Naive thymus-derived CD4-positive, alpha-beta T cell (primary cell): ENCODE results near the gene SLC48A1. TPM values are rescaled to one million over a fixed set of nuclear protein-coding genes. Genes with fewer than 3 reads are reported as not detected.
A peak's percentile ranks its signal among the peaks of the same experiment; 100 is the strongest.

ENCODE experiments used
- ATAC-seq: fragments of 150-1000 bp; cut with Tn5 transposase; 2 replicates; pipeline ENCODE4 v1.10.0; 2021; ENCODE audit warnings: mild to moderate bottlenecking, moderate library complexity
- CTCF ChIA-PET: fragments of 350-600 bp; sonication (Branson Sonifier 250); formaldehyde crosslinking; loops from one replicate; lab custom pipeline; 2021; ENCODE audit warnings: antibody characterized with exemption; lab: Charles Lee
- POLR2A ChIA-PET: fragments of 350-600 bp; sonication (Branson Sonifier 250); formaldehyde crosslinking; loops from one replicate; lab custom pipeline; 2021; ENCODE audit warnings: antibody characterized with exemption, inconsistent platforms; lab: Charles Lee
- DNase-seq, 9 donors: peaks; one replicate each; pipeline versions ENCODE4 v3.0.0 to v3.0.0-alpha.2; 2020 to 2022; ENCODE audit warnings: mixed read lengths in 1 of 9
- H3K27ac ChIP-seq: one replicate; pipeline ENCODE4 v1.7.0; 2013; ENCODE audit warnings: mild to moderate bottlenecking, low read depth, low read length, moderate library complexity
- H3K27me3 ChIP-seq, 2 donors: one replicate each; pipeline ENCODE4 v1.7.0; 2013; ENCODE audit warnings: low read length in 2 of 2, mild to moderate bottlenecking in 2 of 2, moderate library complexity in 2 of 2; ENCODE audit not compliant: control insufficient read depth in 2 of 2, insufficient read depth in 2 of 2
- H3K36me3 ChIP-seq, 3 experiments: 1 replicate in 2 of 3; 2 replicates in 1 of 3; pipeline ENCODE4 v1.7.0; 2013; ENCODE audit warnings: low read length in 3 of 3, mild to moderate bottlenecking in 3 of 3, moderate library complexity in 1 of 3; ENCODE audit not compliant: insufficient read depth in 3 of 3, control insufficient read depth in 2 of 3
- H3K4me1 ChIP-seq, 2 donors: one replicate each; pipeline ENCODE4 v1.7.0; 2013; ENCODE audit warnings: low read length in 2 of 2, mild to moderate bottlenecking in 2 of 2, moderate library complexity in 1 of 2; ENCODE audit not compliant: control insufficient read depth in 2 of 2, insufficient read depth in 2 of 2
- H3K4me3 ChIP-seq: 2 replicates; pipeline ENCODE4 v1.7.0; 2013; ENCODE audit warnings: mild to moderate bottlenecking, low read length
- H3K9me3 ChIP-seq, 3 experiments: 1 replicate in 2 of 3; 2 replicates in 1 of 3; pipeline ENCODE4 v1.7.0; 2013; ENCODE audit warnings: low read length in 3 of 3; ENCODE audit not compliant: control insufficient read depth in 2 of 3
- H3K27ac Mint-ChIP-seq, 9 donors: one replicate each; pipeline ENCODE4 v1.8.0; 2020 to 2022; ENCODE audit warnings: mixed read lengths in 9 of 9, mild to moderate bottlenecking in 8 of 9, moderate library complexity in 5 of 9, inconsistent platforms in 2 of 9
- H3K27me3 Mint-ChIP-seq, 5 donors: one replicate each; pipeline ENCODE4 v1.8.0; 2021 to 2022; ENCODE audit warnings: mixed read lengths in 5 of 5, mild to moderate bottlenecking in 1 of 5
- H3K36me3 Mint-ChIP-seq, 5 donors: one replicate each; pipeline ENCODE4 v1.8.0; 2020 to 2022; ENCODE audit warnings: mixed read lengths in 5 of 5, mild to moderate bottlenecking in 3 of 5, inconsistent platforms in 1 of 5
- H3K4me1 Mint-ChIP-seq, 7 donors: one replicate each; pipeline ENCODE4 v1.8.0; 2020 to 2022; ENCODE audit warnings: mixed read lengths in 7 of 7, mild to moderate bottlenecking in 3 of 7, inconsistent platforms in 1 of 7
- H3K4me3 Mint-ChIP-seq, 10 donors: one replicate each; pipeline ENCODE4 v1.8.0; 2020 to 2022; ENCODE audit warnings: mild to moderate bottlenecking in 10 of 10, mixed read lengths in 10 of 10, moderate library complexity in 6 of 10, inconsistent platforms in 2 of 10
- H3K9me3 Mint-ChIP-seq, 11 donors: one replicate each; pipeline ENCODE4 v1.8.0; 2020 to 2022; ENCODE audit warnings: mixed read lengths in 11 of 11, mild to moderate bottlenecking in 4 of 11, inconsistent platforms in 1 of 11, moderate library complexity in 1 of 11
- intact Hi-C, 2 donors: fragments of 100-400 bp; cut with micrococcal nuclease; formaldehyde crosslinking; loops; one replicate each; pipeline ENCODE4 v1.15.1; 2023
- polyA plus RNA-seq, 2 donors: library from polyadenylated mRNA; unstranded; fragments of 300-500 nt; fragmentation: Illumina TruSeq; gene quantifications; one replicate each; pipeline ENCODE4 v1.2.3, GENCODE V29; 2021
- total RNA-seq, 6 experiments: library from RNA in 5 of 6; stranded (reverse) in 5 of 6; gene quantifications; 1 replicate in 5 of 6; 2 replicates in 1 of 6; pipeline ENCODE4 v1.2.3 and lab custom pipeline; 2021 to 2026

SLC48A1 gene
- total and polyA plus RNA-seq, 7 experiments from 2014 or later = 6.7 to 15.6 (median 12.5) TPM

DNA sequence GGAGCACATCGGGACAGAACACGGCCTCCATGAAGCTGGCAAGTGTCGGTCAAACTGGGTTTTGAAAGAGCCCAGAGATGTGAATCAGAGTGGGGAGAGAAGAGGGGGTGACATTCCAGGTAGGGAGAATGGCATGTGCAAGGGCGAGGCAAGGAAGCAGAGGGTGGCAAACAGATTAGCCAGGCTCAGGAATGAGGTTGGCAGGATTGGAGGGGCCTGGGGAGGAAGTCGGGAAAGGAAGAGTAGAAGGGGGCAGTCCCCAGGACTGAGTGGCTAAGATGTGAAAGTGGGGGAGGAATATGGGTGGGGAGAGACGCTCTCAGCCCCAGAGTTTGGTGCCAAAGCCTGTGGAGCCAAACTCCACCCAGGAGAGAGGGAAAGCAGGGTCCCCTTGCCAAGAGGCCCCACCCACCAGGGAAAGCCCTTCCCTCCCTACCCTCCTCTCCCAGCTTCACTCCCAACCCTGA lies 52.2 kb downstream of the SLC48A1 start:
- ATAC-seq (no peak), DNase-seq (no peak)
- POLR2A ChIA-PET = interaction anchor here (0.8 to 16.4 kb wide), 6 partner anchors 5 to 320 kb away, joined by 3 to 364 read pairs (median 12); partner anchors contain the start of gene HDAC7
- Histone ChIP-seq H3K4me3 (no peak overlapping the region), H3K36me3 (no peaks in the 10 kb centered on the region), H3K9me3 (no peaks in the 10 kb centered on the region), H3K27me3 (no peaks in the 10 kb centered on the region), H3K4me1 (peaks cover 47 to 97% of the 10 kb centered on the region in 2 donors), H3K27ac (peak overlapping the region; percentile 70)
- Mint-ChIP-seq H3K9me3 (no peaks in the 10 kb centered on the region), H3K36me3 (peaks cover 0 to 11% (median 0%) of the 10 kb centered on the region in 5 donors), H3K4me3 (peak overlapping the region; percentile 36 to 88 (median 78)), H3K27me3 (no peaks in the 10 kb centered on the region), H3K4me1 (peaks cover 76 to 98% (median 89%) of the 10 kb centered on the region in 7 donors), H3K27ac (peak overlapping the region; percentile 90 to 100 (median 97))
- CTCF ChIA-PET = interaction anchor here (1.2 to 20.1 kb wide), 3 partner anchors 8 to 13 kb away, joined by 7 to 539 read pairs (median 16); partner anchors contain the start of gene HDAC7
- intact Hi-C loops = no loop called here

DNA sequence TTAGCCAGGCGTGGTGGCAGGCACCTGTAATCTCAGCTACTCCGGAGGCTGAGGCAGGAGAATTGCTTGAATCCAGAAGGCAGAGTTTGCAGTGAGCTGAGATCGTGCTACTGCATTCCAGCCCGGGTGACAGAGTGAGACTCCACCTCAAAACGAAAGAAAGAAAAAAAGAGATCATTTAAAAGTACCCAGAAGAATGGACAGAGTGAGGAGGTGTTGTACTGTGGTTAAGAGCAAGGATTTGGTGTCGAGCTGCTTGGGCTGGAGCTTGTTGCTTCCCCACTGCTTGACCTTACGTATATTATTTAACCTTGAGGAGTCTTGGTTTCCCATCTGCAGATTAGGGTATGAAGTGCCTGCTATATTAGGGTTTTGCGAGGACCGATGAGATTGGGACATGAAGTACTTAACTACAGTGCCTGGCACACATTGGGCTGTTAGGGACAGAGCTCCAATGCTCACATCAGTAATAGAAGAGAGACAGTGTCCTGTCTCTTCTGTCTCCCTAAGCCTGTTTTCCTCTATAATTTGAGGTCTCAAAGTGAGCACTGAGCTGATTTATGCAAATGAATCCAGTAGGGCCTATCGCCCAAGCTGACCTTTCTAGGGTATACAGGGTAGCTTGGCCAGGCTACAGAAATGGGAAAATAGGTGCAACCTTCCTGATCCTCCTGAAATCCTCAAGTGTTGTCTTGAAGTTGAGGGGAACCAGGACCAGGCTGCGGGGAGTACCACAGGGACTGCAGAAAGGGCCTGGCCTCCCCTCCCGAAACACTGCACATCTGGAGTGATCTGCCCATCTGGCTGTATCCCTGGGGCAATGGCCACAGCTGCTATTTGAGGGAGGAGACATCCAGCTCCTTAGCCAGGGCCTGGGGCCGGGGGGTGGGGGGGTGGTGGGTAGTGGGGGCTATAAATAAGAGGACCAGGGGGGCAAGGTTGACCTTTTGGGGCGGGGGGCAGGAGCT lies 55.3 kb downstream of the SLC48A1 start:
- intact Hi-C loops = no loop called here
- CTCF ChIA-PET = interaction anchor here (0.7 to 20.1 kb wide), 6 partner anchors 10 to 112 kb away, joined by 3 to 539 read pairs (median 27); partner anchors contain the start of genes HDAC7 and SLC48A1
- Mint-ChIP-seq H3K36me3 (peaks cover 0 to 12% (median 0%) of the 10 kb centered on the region in 5 donors), H3K4me1 (peaks cover 71 to 98% (median 88%) of the 10 kb centered on the region in 7 donors), H3K9me3 (no peaks in the 10 kb centered on the region), H3K27me3 (no peaks in the 10 kb centered on the region), H3K4me3 (peak overlapping the region in 9 of 10 donors; percentile 19 to 78 (median 51)), H3K27ac (peak overlapping the region; percentile 73 to 97 (median 86))
- Histone ChIP-seq H3K4me1 (peaks cover 51 to 97% of the 10 kb centered on the region in 2 donors), H3K4me3 (no peak overlapping the region), H3K36me3 (no peaks in the 10 kb centered on the region), H3K27me3 (no peaks in the 10 kb centered on the region), H3K9me3 (no peaks in the 10 kb centered on the region), H3K27ac (no peak overlapping the region)
- ATAC-seq = no peak
- POLR2A ChIA-PET = interaction anchor here (0.6 to 16.4 kb wide), 5 partner anchors 9 to 1473 kb away, joined by 3 to 364 read pairs (median 7); partner anchors contain the start of genes HDAC7 and SLC48A1
- no peak for DNase-seq

DNA sequence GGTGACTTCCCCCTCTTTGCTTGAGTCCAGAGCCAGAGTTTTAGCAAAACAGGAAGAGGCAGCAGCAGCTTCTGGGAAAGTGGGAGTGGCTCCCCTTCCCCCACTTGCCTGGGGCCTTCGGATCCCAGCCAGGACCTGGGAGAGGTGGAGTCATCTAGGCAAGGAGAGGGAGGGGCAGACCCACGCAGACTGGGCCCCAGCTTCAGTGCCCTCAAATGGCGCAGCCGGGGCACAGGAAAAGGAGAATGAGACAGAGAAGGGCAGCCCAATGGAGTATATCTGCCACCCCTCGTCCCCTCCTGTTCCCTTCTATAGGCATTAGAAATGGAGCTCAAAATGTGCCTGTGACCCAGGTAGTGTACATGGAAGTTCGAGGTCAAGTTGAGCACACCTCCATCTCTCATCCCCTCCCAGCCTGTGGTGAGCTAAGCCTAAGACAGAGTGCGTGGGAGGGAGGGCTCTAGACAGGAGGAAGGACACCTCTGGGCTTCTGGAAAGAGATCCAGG lies 56.0 kb downstream of the SLC48A1 start:
- H3K4me3 Mint-ChIP-seq = peak overlapping the region in 8 of 10 donors; percentile 12 to 73 (median 51)
- H3K4me1 Mint-ChIP-seq = peaks cover 70 to 98% (median 88%) of the 10 kb centered on the region in 7 donors
- H3K36me3 Mint-ChIP-seq = peaks cover 0 to 10% (median 0%) of the 10 kb centered on the region in 5 donors
- no peaks in the 10 kb centered on the region for H3K27me3 ChIP-seq
- ChIA-PET CTCF (interaction anchor here (0.8 to 20.1 kb wide), 7 partner anchors 9 to 113 kb away, joined by 3 to 539 read pairs (median 14); partner anchors contain the start of genes HDAC7 and SLC48A1), POLR2A (interaction anchor here (0.6 to 16.4 kb wide), 5 partner anchors 9 to 56 kb away, joined by 3 to 364 read pairs (median 7); partner anchors contain the start of genes HDAC7 and SLC48A1)
- H3K4me3 ChIP-seq = no peak overlapping the region
- H3K27me3 Mint-ChIP-seq = no peaks in the 10 kb centered on the region
- DNase-seq (peak in 1 of 9 donors; percentile 36), ATAC-seq (no peak)
- peak overlapping the region; percentile 55 to 97 (median 85) for H3K27ac Mint-ChIP-seq
- peaks cover 51 to 97% of the 10 kb centered on the region in 2 donors for H3K4me1 ChIP-seq
- peak overlapping the region; percentile 52 for H3K27ac ChIP-seq
- intact Hi-C loops = no loop called here
- H3K36me3 ChIP-seq = no peaks in the 10 kb centered on the region
- no peaks in the 10 kb centered on the region for H3K9me3 ChIP-seq
- no peaks in the 10 kb centered on the region for H3K9me3 Mint-ChIP-seq

DNA sequence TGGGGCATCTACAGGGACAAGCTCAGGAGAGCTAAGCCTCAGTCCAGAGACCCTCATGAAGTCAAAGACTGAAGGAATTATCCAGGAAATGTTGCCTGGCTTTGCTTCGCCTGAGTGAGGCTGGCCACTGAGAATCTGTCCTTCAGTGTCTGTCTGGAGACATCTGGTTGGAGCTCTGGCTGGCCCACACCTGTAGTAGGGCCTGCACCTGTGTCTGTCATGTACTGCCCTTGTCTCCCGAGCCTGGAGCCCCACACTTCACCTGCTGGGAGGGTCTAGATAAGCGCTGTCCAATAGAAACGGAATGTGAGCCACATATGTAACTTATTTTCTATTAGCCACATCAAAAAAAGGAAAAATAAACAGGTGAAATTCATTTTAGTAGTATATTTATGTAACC lies 56.5 kb downstream of the SLC48A1 start:
- Histone ChIP-seq H3K27me3 (no peaks in the 10 kb centered on the region), H3K36me3 (no peaks in the 10 kb centered on the region), H3K27ac (peak overlapping the region; percentile 52), H3K4me3 (no peak overlapping the region), H3K4me1 (peaks cover 49 to 97% of the 10 kb centered on the region in 2 donors), H3K9me3 (no peaks in the 10 kb centered on the region)
- Mint-ChIP-seq H3K27ac (peak overlapping the region; percentile 55 to 97 (median 85)), H3K27me3 (no peaks in the 10 kb centered on the region), H3K4me3 (peak overlapping the region in 7 of 10 donors; percentile 38 to 73 (median 51)), H3K4me1 (peaks cover 71 to 98% (median 88%) of the 10 kb centered on the region in 7 donors), H3K9me3 (no peaks in the 10 kb centered on the region), H3K36me3 (peaks cover 0 to 8% (median 0%) of the 10 kb centered on the region in 5 donors)
- ChIA-PET POLR2A (interaction anchor here (0.9 to 16.4 kb wide), 4 partner anchors 10 to 54 kb away, joined by 4 to 364 read pairs (median 123); partner anchors contain the start of gene HDAC7), CTCF (interaction anchor here (0.8 to 20.1 kb wide), 8 partner anchors 9 to 114 kb away, joined by 3 to 539 read pairs (median 9); partner anchors contain the start of genes HDAC7 and SLC48A1)
- DNase-seq = no peak
- intact Hi-C loops = no loop called here
- no peak for ATAC-seq

Other genes with a start within 250 kb of the SLC48A1 start
- gene RPAP3, start 67.2 kb upstream of the SLC48A1 start, total RNA-seq = 10 to 100 TPM; 28.5 to 51.3 (median 43.9) TPM
- 10 to 100 TPM; 36.7 to 48.9 TPM for gene RPAP3, start 67.2 kb upstream of the SLC48A1 start, polyA plus RNA-seq
- not detected for gene ENDOU, start 47.7 kb upstream of the SLC48A1 start, total RNA-seq
- not detected for gene ENDOU, start 47.7 kb upstream of the SLC48A1 start, polyA plus RNA-seq
- 1 to 10 TPM in 2 of 5 experiments, under 1 TPM in 2, not detected in 1; 0.08 to 1.9 (median 1.1) TPM for gene RAPGEF3, start 14.4 kb upstream of the SLC48A1 start, total RNA-seq
- gene RAPGEF3, start 14.4 kb upstream of the SLC48A1 start, polyA plus RNA-seq = under 1 TPM in 1 of 2 donors, not detected in 1; 0.15 TPM
- 100 to 1,000 TPM; 150 to 194 (median 188) TPM for gene HDAC7, start 46.7 kb downstream of the SLC48A1 start, total RNA-seq
- 10 to 100 TPM; 16.7 to 36.7 TPM for gene HDAC7, start 46.7 kb downstream of the SLC48A1 start, polyA plus RNA-seq
- gene VDR, start 131.8 kb downstream of the SLC48A1 start, total RNA-seq = 10 to 100 TPM in 2 of 5 experiments, 1 to 10 TPM in 3; 1.6 to 82.6 (median 2.9) TPM
- gene VDR, start 131.8 kb downstream of the SLC48A1 start, polyA plus RNA-seq = 1 to 10 TPM in 1 of 2 donors, under 1 TPM in 1; 0.11 to 1.4 TPM
- 100 to 1,000 TPM in 1 of 5 experiments, 10 to 100 TPM in 4; 20.7 to 120 (median 34.4) TPM for gene TMEM106C, start 190.4 kb downstream of the SLC48A1 start, total RNA-seq
- 10 to 100 TPM; 52.6 to 57.3 TPM for gene TMEM106C, start 190.4 kb downstream of the SLC48A1 start, polyA plus RNA-seq
- not detected for gene COL2A1, start 231.2 kb downstream of the SLC48A1 start, total RNA-seq
- gene COL2A1, start 231.2 kb downstream of the SLC48A1 start, polyA plus RNA-seq = not detected